T-cell (primary cell): ENCODE data around the gene TOP2A. TPM values are rescaled to one million over a fixed set of nuclear protein-coding genes. Genes with fewer than 3 reads are reported as not detected.

ENCODE experiments used
- ATAC-seq, 4 experiments: fragments of 200-7000 bp in 3 of 4; fragments of 150-1000 bp in 1 of 4; cut with Tn5 transposase; replicated peaks in 1 of 4; 1 replicate in 3 of 4; 2 replicates in 1 of 4; pipeline ENCODE4 v1.10.0; 2021; ENCODE audit warnings: moderate library complexity in 3 of 4, mild to moderate bottlenecking in 2 of 4, moderate number of reproducible peaks in 1 of 4
- CTCF ChIA-PET, 2 donors: fragments of 300-600 bp; sonication (Branson Sonifier 250); formaldehyde crosslinking; loops; one replicate each; lab custom pipeline; 2022; ENCODE audit warnings: antibody characterized with exemption in 2 of 2; lab: Charles Lee
- POLR2A ChIA-PET, 2 donors: fragments of 300-600 bp; sonication (Branson Sonifier 250); formaldehyde crosslinking; loops; one replicate each; lab custom pipeline; 2022; ENCODE audit warnings: antibody characterized with exemption in 2 of 2; lab: Charles Lee
- DNase-seq, 35 experiments: peaks; one replicate each; pipeline versions ENCODE4 v3.0.0 to v3.0.0-alpha.2; 2013 to 2023
- H3K27ac ChIP-seq: one replicate; pipeline ENCODE4 v1.5.1; 2013; ENCODE audit warnings: low read length
- H3K27me3 ChIP-seq, 2 experiments: replicated peaks in 1 of 2; 1 replicate in 1 of 2; 2 replicates in 1 of 2; pipeline versions ENCODE4 v1.6.1 to v1.7.0; 2013; ENCODE audit warnings: low read length in 1 of 2, mixed read lengths in 1 of 2; ENCODE audit not compliant: control insufficient read depth in 2 of 2, insufficient read depth in 2 of 2; ENCODE audit errors: extremely low read depth in 1 of 2
- H3K36me3 ChIP-seq, 2 donors: 1 replicate in 1 of 2; 2 replicates in 1 of 2; pipeline versions ENCODE4 v1.6.1 to v1.7.0; 2013; ENCODE audit warnings: low read length in 1 of 2; ENCODE audit not compliant: control insufficient read depth in 2 of 2, insufficient read depth in 1 of 2; ENCODE audit errors: extremely low read depth in 1 of 2
- H3K4me1 ChIP-seq, 2 experiments: 1 replicate in 1 of 2; 2 replicates in 1 of 2; pipeline versions ENCODE4 v1.6.1 to v1.7.0; 2013; ENCODE audit warnings: low read length in 2 of 2, mixed read lengths in 1 of 2; ENCODE audit not compliant: insufficient read depth in 2 of 2, control insufficient read depth in 1 of 2; ENCODE audit errors: extremely low read depth in 1 of 2
- H3K4me3 ChIP-seq, 2 donors: 1 replicate in 1 of 2; 2 replicates in 1 of 2; pipeline versions ENCODE4 v1.5.1 to v1.7.0; 2013; ENCODE audit warnings: mild to moderate bottlenecking in 2 of 2, low read length in 1 of 2, moderate library complexity in 1 of 2; ENCODE audit not compliant: control insufficient read depth in 1 of 2; ENCODE audit errors: extremely low read depth in 1 of 2
- H3K9me3 ChIP-seq: 2 replicates; pipeline ENCODE4 v1.7.0; 2013
- H3K27ac Mint-ChIP-seq, 2 donors: one replicate each; pipeline ENCODE4 v1.8.0; 2020 to 2021; ENCODE audit warnings: mild to moderate bottlenecking in 2 of 2, mixed read lengths in 2 of 2
- H3K27me3 Mint-ChIP-seq, 2 donors: one replicate each; pipeline ENCODE4 v1.8.0; 2021 to 2022; ENCODE audit warnings: mixed read lengths in 2 of 2
- H3K36me3 Mint-ChIP-seq: one replicate; pipeline ENCODE4 v1.8.0; 2021; ENCODE audit warnings: mixed read lengths
- H3K4me1 Mint-ChIP-seq, 3 donors: one replicate each; pipeline ENCODE4 v1.8.0; 2020 to 2022; ENCODE audit warnings: mixed read lengths in 3 of 3, mild to moderate bottlenecking in 1 of 3
- H3K4me3 Mint-ChIP-seq, 3 donors: one replicate each; pipeline ENCODE4 v1.8.0; 2020 to 2022; ENCODE audit warnings: mild to moderate bottlenecking in 3 of 3, mixed read lengths in 3 of 3, moderate library complexity in 3 of 3
- H3K9me3 Mint-ChIP-seq, 3 donors: one replicate each; pipeline ENCODE4 v1.8.0; 2020 to 2022; ENCODE audit warnings: mixed read lengths in 3 of 3
- WGBS: methylation state at CpG from one replicate; pipeline ENCODE4 v1.1.5; 2013; ENCODE audit warnings: missing lambda C conversion rate; ENCODE audit not compliant: insufficient coverage; 5-methylcytosine and 5-hydroxymethylcytosine counted together
- total RNA-seq, 35 experiments: library from RNA in 6 of 35; stranded (reverse) in 6 of 35; fragments of 120-200 nt in 1 of 35; gene quantifications; one replicate each; pipeline versions ENCODE4 v1.2.1 to v1.2.4 and lab custom pipeline; 2013 to 2026

TOP2A gene
- total RNA-seq, 5 donors from 2014 or later (not counting 1 experiment from before 2014, with no cell fraction given): 2.3 to 4.2 (median 2.7) TPM

- peaks cover 29% of the 10 kb centered on the region for H3K36me3 Mint-ChIP-seq
- CTCF ChIA-PET: interaction anchor here in 1 of 2 donors (6.1 kb wide), 1 partner anchor 47 kb away, joined by 69 read pairs; no protein-coding TSS in a partner anchor
- H3K4me1 Mint-ChIP-seq: peaks cover 56 to 65% (median 59%) of the 10 kb centered on the region in 3 donors
- no peaks in the 10 kb centered on the region for H3K9me3 Mint-ChIP-seq
- H3K4me3 ChIP-seq: no peak overlapping the region
- no peak for ATAC-seq
- no peaks in the 10 kb centered on the region for H3K9me3 ChIP-seq
- POLR2A ChIA-PET: interaction anchor here in 1 of 2 donors (0.7 kb wide), 1 partner anchor 40 kb away, joined by 11 read pairs; no protein-coding TSS in a partner anchor
- no peaks in the 10 kb centered on the region for H3K27me3 Mint-ChIP-seq
- H3K4me3 Mint-ChIP-seq: no peak overlapping the region
- H3K27ac Mint-ChIP-seq: peak overlapping the region; percentile 29 to 66
- peak in 1 of 35 experiments; percentile 22 for DNase-seq
- peaks cover 13 to 59% of the 10 kb centered on the region in 2 experiments for H3K4me1 ChIP-seq
- no peaks in the 10 kb centered on the region for H3K27me3 ChIP-seq
- H3K27ac ChIP-seq: no peak overlapping the region
- peaks cover 24 to 58% of the 10 kb centered on the region in 2 donors for H3K36me3 ChIP-seq
- 93% methylated on average over 15 of the region's 19 CpGs for WGBS
Observed at GRCh38 chr17:40349895-40350688, 67.6 kb downstream of the TOP2A start.

DNA sequence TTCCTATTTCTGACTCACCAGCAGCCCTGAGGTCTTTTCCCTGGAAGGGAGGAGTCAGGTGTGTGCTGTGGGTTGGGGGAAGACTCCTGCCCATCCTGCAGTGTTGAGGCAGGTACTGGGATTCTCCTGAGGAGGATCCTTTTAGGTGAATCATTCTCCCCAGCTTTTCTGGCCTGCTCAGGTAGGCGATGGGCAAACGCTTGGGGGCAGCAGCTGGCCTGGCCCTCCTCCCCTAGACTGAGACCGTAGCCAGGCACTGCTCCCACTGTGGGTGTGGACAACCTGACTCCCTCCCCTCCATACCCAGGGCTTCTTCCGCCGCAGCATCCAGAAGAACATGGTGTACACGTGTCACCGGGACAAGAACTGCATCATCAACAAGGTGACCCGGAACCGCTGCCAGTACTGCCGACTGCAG is 68.2 kb downstream of the TOP2A start:
- Mint-ChIP-seq H3K27me3 (no peaks in the 10 kb centered on the region), H3K9me3 (no peaks in the 10 kb centered on the region), H3K27ac (peak overlapping the region; percentile 60 to 86), H3K36me3 (peaks cover 29% of the 10 kb centered on the region), H3K4me3 (peak overlapping the region in 1 of 3 donors; percentile 32), H3K4me1 (peaks cover 62 to 69% (median 64%) of the 10 kb centered on the region in 3 donors)
- Histone ChIP-seq H3K36me3 (peaks cover 24 to 52% of the 10 kb centered on the region in 2 donors), H3K4me3 (no peak overlapping the region), H3K27ac (no peak overlapping the region), H3K27me3 (no peaks in the 10 kb centered on the region), H3K9me3 (no peaks in the 10 kb centered on the region), H3K4me1 (peaks cover 19 to 59% of the 10 kb centered on the region in 2 experiments)
- no peak for DNase-seq
- ChIA-PET POLR2A (no interaction called here), CTCF (interaction anchor here in 1 of 2 donors (6.1 kb wide), 1 partner anchor 47 kb away, joined by 69 read pairs; no protein-coding TSS in a partner anchor)
- ATAC-seq: no peak
- WGBS: 92% methylated on average over 8 of the region's 10 CpGs

GRCh38 chr17:40348562-40349476 is 68.9 kb downstream of the TOP2A start:
- POLR2A ChIA-PET: interaction anchor here in 1 of 2 donors (0.6 kb wide), 1 partner anchor 189 kb away, joined by 4 read pairs; no protein-coding TSS in a partner anchor
- H3K27me3 ChIP-seq: no peaks in the 10 kb centered on the region
- H3K4me3 ChIP-seq: no peak overlapping the region
- ATAC-seq (no peak), DNase-seq (no peak)
- Mint-ChIP-seq H3K27me3 (no peaks in the 10 kb centered on the region), H3K4me1 (peaks cover 68 to 76% (median 69%) of the 10 kb centered on the region in 3 donors), H3K4me3 (peak overlapping the region in 1 of 3 donors; percentile 32), H3K27ac (peak overlapping the region; percentile 86 to 89), H3K36me3 (peaks cover 29% of the 10 kb centered on the region), H3K9me3 (no peaks in the 10 kb centered on the region)
- 84% methylated on average over 15 of the region's 17 CpGs for WGBS
- H3K27ac ChIP-seq: peak overlapping the region; percentile 7
- H3K9me3 ChIP-seq: no peaks in the 10 kb centered on the region
- H3K4me1 ChIP-seq: peaks cover 26 to 64% of the 10 kb centered on the region in 2 experiments
- H3K36me3 ChIP-seq: peaks cover 21 to 46% of the 10 kb centered on the region in 2 donors
- CTCF ChIA-PET: no interaction called here

GRCh38 chr17:40348136-40348504 is 69.6 kb downstream of the TOP2A start:
- ChIA-PET CTCF (no interaction called here), POLR2A (no interaction called here)
- Histone ChIP-seq H3K4me1 (peaks cover 32 to 71% of the 10 kb centered on the region in 2 experiments), H3K4me3 (no peak overlapping the region), H3K27me3 (no peaks in the 10 kb centered on the region), H3K36me3 (peaks cover 21 to 47% of the 10 kb centered on the region in 2 donors), H3K9me3 (no peaks in the 10 kb centered on the region), H3K27ac (peak overlapping the region; percentile 40)
- ATAC-seq (no peak), DNase-seq (no peak)
- H3K27ac Mint-ChIP-seq: peak overlapping the region; percentile 86 to 89
- peak overlapping the region in 2 of 3 donors; percentile 21 to 74 for H3K4me3 Mint-ChIP-seq
- H3K9me3 Mint-ChIP-seq: no peaks in the 10 kb centered on the region
- peaks cover 29% of the 10 kb centered on the region for H3K36me3 Mint-ChIP-seq
- 100% methylated on average over 1 of the region's 5 CpGs for WGBS
- H3K4me1 Mint-ChIP-seq: peaks cover 73 to 83% (median 76%) of the 10 kb centered on the region in 3 donors
- H3K27me3 Mint-ChIP-seq: no peaks in the 10 kb centered on the region

GRCh38 chr17:40347319-40348135 is 70.2 kb downstream of the TOP2A start:
- Mint-ChIP-seq H3K4me1 (peaks cover 73 to 83% (median 74%) of the 10 kb centered on the region in 3 donors), H3K4me3 (peak overlapping the region in 2 of 3 donors; percentile 21 to 74), H3K36me3 (peaks cover 27% of the 10 kb centered on the region), H3K27me3 (no peaks in the 10 kb centered on the region), H3K9me3 (no peaks in the 10 kb centered on the region), H3K27ac (peak overlapping the region; percentile 86 to 89)
- Histone ChIP-seq H3K36me3 (peaks cover 21 to 42% of the 10 kb centered on the region in 2 donors), H3K4me1 (peaks cover 36 to 76% of the 10 kb centered on the region in 2 experiments), H3K9me3 (no peaks in the 10 kb centered on the region), H3K27me3 (no peaks in the 10 kb centered on the region), H3K4me3 (no peak overlapping the region), H3K27ac (peak overlapping the region; percentile 50)
- DNase-seq (no peak), ATAC-seq (no peak)
- POLR2A ChIA-PET: interaction anchor here in 1 of 2 donors (1.0 kb wide), 1 partner anchor 40 kb away, joined by 3 read pairs; no protein-coding TSS in a partner anchor
- CTCF ChIA-PET: interaction anchor here (0.7 to 1.1 kb wide), 2 partner anchors 30 to 212 kb away, joined by 3 to 7 read pairs; no protein-coding TSS in a partner anchor
- 45% methylated on average over 3 of the region's 9 CpGs for WGBS
